Stimulated activated CD4-positive, alpha-beta T cell treated with anti-CD3 and anti-CD28 coated beads, Interleukin-12 subunit alpha, Interleukin-12 subunit beta, amount 100 ng/mL, for 48 hours (primary cell): ENCODE results near the gene GGTLC3.
"Not testable (repeated sequence)": the region's sequence is repeated elsewhere in the genome, so short reads cannot be mapped to it uniquely, and the experiment has no call there.

Experiments used
- DNase-seq, 3 donors: peaks; one replicate each; pipeline ENCODE4 v3.0.0-alpha.2; 2020; ENCODE audit warnings: low read depth in 2 of 3, low spot score in 1 of 3

GGTLC3 gene

DNA sequence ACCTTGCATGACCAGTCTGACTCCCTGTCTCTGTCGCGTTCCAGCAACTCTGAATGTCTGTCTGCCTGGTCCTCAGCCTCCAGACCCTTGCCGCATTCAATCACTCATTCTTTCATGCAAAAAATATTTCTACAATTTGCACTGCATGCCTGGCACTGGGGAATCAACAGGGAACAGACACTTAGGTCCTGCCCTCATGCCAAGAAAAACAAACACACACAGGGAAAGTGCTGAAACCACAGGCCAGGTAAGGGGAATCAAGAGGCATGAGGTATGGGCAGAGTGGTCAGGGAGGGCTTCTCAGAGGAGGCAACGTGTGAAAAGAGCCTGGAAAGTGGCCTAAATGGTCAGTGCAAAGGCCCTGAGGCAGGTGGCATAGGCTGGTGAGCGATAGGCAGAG is at the start of gene GGTLC3:
GGTLC3 (minus strand) TSS at position 101 of the 400 bp plus-strand sequence. CDS start 264 bp downstream, outside the sequence.
- DNase-seq: not testable (repeated sequence)

DNA sequence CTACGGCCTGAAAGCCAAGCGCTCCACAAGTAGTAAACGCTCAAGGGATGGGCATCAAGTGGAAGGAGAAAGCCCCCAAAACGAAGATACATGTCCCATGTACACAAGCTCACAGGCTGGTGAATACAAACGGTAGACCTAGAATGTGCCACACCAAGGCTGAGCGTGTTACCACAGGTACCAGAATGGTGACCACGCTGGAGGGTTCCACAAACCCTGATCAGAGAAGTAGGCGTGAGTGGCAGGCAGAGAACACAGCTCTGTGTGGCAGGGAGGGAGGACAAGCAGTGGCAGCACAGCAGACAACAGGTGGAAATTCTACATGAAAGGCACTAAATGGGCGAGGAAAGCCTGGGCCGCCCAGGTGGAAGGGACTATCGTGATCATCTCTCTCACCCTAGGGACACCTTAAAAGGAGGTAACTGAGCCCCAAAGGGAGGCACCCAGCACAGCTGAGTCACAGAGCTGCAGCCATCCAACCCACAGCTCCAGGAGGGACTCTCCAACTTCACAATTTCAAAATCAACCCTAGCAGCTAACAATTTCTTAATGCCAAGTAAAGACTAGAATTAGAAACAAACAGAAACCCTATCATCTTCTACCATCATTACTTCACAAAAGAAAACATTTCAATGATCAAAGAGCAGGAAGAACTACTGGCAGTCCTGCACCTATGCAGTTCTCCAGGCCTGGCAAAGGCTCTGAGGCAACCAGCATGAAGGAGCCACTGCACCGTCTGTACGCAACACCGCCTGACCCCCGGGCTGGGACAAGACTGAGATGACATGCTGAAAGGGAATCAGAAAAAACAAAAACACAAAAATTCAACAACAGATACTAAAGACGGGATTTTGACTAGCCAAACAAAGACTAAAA is 42.4 kb upstream of the GGTLC3 start:
- not testable (repeated sequence) for DNase-seq

DNA sequence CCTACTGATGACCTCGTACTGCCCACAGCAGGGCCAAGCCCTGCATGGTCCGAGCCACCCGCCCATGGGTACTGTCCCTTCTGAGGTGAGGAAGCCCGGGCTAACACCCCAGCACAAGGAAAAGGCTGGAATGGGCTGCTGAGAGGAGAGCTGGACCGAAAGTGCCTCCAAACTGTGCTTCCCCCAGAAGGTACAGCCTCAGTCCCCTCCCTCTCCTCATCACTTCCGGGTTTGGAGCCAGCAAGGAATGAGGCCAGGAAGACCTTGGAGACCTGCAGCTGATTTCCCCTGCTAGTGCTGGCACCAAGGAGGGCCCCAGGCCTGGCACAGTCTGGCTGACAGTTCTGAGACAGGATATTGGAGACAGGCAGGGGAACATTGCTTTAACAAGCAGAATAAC is 41.0 kb upstream of the GGTLC3 start:
- not testable (repeated sequence) for DNase-seq

DNA sequence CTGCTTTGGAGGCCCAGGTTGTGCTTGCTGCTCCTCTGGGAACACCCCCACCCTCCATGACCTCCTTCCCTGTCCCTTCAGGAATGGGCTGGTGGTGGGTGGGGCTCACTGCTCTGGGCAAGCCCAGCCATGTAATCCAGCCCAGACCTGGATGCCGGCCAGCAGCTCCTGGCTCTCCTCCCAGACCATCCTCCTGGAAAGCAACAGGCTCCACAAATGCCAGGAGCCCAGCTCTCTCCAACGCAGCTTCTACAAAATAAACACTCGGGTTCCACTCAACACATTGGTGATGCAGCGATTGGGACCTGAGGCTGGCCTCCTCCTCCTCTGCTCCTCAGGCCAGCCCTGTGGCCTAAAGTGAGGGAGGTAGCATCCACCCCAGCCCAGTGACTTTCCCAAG is 40.6 kb upstream of the GGTLC3 start:
- DNase-seq: not testable (repeated sequence)

DNA sequence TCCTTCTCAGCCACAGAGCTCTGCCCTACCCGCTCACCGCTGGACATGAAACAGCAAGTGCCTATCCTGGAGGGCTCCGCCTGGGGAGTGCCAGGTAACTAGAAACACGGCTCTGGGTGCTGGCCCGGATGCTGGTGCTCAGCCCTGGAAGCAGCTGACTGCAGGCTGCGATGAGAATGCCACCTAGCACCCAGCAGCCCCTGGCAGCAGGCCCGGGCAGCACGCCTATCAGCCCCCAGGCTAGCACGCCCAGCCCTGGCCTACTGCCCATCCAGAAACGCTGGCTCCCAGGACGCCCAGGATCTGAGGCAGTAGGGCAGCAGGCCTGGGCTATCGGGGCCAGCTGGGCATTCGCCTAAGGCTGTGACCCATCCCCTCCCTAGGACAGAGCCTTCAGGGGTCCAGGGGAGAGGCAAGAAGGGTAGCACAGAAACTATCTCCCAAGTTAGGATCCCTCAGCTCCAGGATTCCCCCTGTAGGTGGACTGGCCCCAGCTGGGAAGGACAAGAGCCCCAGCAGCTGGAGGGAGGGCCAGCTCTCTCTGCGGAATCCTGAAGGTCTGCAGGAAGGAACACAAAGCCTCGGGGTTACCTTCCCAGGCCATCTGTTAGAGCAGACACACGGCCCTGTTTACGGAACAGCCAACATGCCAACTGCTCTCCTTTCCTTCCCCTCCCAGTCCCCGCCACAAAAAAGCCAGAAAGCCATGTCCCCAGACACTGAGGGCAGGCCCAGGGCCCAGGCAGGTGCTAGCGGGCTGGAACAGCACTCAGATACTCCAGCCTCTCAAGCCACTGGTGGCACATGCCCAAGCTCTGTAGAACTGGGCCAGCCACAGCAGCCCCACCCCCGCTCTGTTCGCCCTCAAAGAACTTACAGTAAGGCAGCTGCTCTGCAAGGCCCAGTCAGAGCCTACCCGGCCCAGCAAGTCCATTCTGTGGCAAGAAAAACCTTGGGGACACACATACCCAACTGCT is 36.6 kb upstream of the GGTLC3 start:
- not testable (repeated sequence) for DNase-seq

DNA sequence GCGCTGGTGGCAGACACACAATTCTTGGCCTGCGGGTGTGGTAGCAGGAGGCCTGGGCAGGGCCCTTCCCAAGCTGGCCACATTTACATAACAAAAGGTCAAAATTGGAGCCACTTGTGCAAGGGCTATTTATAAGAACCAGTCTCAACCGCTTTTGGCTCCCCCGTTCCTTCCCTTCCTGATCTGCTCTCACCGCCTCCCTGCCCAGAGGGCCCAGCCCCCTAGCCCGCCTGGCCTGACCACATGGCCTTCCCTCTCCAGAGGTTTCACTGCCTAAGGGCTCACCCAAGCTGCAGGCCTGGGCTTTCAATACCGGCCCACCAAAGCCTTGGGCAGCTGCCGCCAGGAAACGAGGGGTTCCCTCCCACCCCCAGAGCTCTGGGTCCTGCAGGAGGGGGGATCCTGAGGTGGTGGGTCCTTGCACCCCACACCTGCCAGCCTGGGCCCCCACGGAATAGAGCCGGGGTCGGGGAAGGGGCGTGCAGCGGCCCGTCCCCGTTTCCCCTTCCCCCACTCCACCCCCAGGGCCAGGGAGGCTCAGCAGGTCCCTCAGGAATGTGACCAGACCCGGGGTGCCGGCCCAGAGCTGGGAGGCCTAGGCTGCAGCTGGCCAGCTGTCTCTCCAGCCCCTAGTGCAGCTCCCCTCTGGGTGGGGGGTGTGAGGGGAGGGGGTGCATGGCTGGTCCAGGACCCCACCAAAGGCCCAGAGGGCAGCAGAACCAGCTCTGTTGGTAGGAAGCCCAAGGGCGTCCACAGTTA is 35.1 kb upstream of the GGTLC3 start:
- not testable (repeated sequence) for DNase-seq

DNA sequence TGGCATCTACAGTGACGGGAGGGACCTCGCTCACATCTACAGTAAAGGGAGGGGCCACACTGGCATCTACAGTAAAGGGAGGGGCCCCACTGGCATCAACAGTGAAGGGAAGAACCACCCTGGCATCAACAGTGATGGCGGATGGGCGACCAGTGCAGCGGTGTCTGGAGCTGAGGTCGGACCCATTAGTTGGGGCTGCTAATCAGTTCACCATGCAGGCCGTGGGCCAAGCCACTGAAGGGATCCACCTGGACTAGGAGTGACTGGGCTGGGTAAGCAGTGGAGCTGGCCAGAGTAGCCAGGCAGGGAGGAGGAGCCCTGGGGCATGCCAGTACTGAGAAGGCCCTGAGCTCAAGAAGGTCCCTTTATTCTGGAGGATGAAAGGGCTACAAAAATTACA is 33.1 kb upstream of the GGTLC3 start:
- DNase-seq: not testable (repeated sequence)

DNA sequence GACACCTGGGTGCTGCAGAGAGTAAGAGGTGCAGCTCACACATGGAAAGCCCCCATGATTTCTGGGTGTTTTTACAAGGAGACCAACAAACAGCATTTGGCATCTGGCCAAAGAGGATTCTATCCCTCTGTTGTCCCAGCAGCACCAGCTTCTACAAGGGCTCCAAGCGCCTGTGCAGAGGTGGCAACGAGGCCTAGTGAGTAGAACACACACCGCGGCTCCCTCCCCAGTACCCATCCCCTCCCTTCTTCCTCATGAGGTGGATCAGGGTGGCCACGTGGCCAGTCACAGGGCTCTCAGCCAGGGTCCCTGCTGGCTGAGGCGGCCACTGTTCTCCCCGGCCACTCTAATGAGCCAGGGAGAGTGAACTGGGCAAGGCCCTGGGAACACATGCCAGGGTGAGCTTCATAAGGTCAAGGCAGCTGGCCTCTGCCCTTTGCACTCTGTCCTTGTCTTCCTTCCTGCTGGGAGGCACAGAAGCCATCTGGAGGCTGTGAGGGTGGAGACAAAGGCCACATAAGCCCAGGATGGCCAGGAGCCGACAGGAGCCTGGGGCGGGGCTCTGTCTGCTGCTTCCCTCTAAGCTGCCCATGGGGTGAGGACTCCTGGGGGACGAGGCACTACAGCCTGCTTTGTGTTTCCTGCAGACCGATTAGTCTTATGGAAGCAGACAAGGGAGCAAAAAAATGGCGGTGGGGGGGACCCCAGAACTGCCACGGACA is 31.7 kb upstream of the GGTLC3 start:
- not testable (repeated sequence) for DNase-seq

DNA sequence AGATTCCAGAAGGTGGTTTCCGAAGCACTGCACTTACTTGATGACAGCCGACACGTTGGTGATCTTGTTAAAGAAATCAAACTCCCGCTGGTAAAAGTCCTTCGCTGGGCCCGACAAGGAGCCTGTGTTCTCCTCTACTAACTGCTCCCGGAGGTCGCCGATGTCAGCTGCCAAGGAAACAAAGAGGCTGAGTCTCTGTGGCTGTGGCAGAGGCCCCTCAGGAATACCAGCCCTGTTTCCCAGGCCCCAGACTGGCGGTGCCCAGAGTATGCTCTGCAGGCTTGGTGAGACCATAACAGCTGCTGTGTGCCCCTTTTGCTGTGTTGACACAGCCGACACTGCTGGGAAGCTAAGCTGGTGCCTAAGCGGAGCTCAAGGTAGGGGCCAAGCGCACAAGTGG is 26.7 kb upstream of the GGTLC3 start:
- DNase-seq: not testable (repeated sequence)

DNA sequence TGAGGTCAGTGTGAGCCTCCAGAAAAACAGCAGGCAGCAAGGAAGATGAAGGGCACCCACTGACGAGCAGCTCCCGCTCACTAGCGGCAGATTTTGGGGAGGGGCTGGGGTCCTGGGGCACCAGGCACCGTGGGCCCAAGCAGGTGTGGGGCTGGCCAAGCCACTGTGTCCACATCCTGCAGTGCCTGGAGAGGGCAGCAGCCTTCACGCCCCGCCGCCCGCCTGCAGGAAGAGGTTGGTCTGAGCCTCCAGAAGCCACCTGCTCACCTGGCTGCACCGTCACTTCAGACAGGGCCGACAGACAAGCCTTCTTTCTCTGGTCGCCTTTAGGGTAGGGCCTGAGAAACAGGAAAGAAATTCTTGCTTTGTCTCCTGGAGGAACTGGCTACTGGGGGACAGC is 25.4 kb upstream of the GGTLC3 start:
- DNase-seq: not testable (repeated sequence)

DNA sequence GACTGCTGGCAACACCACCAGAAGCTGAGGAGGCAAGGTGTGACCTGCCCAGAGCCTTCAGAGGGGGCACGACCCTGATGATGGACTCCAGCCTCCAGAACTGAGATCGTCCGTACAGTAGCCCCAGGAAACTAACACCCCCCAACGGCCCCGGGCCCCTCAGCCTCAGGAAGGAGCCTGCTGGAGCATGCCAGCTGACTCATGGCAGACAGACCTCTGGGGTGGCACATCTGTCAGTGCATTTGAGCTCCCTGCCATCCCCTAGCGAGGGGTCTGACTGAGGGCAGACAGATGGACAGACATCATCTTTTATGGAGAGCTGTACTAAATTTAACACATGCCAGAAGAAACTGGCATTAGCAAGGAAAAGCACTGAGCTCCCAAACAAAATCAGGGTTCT is 22.0 kb upstream of the GGTLC3 start:
- DNase-seq: not testable (repeated sequence)

DNA sequence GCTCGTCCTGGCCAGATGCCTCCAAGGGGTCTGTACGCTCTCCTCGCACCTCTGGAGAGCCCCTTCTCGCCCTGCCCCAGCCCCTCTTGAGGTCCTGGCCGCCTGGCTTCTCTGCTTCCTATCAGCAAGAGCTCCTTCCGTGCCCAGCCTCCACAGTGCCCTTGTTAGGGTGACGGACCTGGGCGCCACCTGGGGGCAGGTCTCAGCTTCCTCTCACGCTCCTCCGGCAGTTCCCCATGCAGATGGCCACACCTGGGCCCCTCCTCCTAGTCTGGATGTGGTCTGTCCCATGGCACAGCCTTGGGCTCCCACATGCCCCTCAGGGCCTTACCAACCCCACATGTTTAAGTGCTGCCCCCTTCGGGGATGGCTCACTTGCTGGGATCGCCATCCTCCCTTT is 16.4 kb upstream of the GGTLC3 start:
- not testable (repeated sequence) for DNase-seq

DNA sequence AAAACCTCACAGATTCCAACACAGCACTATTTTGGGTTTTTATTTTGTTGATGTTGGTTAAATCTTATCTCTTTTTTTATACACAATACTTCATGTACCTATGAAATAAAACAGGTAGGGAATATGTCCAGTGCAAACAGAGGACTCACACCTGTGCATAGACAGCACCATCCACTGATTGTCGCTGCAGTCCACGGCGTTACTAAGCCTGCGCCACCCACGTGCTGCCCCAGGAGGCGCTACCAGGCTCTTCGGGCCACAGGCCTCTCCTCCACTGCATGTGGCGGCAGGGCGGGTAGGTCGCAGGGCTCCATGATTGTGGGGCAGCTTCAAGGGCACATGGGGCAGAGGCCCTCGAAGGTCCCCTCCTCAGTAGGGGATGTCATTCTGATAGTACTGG is 15.7 kb upstream of the GGTLC3 start:
- DNase-seq: not testable (repeated sequence)

DNA sequence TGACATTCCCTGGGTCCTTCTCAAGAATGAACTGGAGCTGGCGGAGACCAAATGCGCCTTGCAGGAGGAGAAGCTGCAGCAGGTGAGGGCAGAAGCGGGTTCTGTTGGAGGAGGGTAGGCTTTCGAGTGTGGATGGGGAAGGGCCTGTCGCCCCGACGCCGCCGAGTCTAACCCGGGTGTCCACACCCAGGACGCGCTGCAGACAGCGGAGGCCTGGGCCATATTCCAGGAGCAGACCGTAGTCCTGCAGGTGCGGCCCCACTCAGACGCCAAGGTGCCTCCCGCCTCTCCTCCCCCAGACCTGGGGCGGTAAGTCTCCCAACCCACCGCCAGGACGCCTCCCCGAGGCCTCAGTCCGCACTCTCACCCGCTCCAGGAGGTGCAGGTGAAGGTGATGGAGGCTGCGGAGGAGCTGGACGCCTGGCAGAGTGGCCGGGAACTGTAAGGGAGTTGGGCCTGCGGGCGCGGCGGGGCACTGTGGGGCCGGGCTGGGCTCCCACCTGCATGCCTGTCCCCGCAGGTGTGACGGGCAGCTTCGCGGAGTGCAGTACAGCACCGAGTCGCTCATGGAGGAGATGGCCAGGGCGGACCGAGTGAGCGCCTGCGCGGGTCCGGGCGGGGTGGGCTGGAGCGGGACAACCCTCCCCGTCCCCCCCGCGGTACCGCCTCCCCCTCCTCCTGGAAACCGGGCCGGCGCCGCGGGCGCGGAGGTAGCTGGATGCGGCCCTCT is 11.6 kb upstream of the GGTLC3 start:
- not testable (repeated sequence) for DNase-seq

DNA sequence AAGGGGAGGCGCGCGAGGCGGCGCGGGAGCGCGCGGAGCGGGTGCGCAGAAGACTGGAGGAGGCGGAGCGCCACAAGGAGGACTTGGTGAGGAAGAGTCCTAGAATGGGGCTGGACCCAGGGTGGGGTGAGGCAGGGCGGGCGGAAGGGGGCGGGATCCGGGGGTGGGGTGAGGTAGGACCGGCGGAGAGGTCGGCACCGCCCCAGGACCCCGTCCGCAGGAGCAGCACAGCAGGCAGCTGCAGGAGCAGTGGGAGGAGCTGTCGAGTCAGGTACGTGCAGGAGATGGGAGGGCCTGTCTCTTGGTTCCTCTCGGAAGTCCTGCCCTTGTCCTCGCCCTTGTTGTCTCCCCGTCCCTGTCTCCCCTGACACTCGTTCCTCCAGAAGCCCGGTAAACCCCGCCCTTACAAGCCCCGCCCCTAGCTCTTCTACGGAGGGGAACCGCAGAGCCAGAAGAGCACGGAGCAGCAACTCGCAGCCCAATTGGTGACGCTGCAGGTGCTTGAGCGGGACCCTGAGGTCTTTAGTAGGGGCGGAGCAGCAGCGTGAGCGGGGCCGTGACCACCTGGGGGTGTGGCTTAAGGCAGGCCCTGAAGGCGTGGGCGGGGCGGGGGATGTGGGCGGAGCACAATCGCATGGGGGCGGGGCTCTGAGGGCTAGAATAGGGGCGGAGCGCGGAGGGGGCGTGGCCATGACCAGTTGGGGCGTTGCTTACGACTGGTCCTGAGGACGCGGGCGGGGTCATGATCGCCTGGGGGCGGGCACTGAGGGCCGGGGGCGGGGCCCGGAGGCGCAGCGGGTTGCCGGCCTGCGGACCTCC is 10.8 kb upstream of the GGTLC3 start:
- DNase-seq: peak; percentile 71 to 88 (median 88)

DNA sequence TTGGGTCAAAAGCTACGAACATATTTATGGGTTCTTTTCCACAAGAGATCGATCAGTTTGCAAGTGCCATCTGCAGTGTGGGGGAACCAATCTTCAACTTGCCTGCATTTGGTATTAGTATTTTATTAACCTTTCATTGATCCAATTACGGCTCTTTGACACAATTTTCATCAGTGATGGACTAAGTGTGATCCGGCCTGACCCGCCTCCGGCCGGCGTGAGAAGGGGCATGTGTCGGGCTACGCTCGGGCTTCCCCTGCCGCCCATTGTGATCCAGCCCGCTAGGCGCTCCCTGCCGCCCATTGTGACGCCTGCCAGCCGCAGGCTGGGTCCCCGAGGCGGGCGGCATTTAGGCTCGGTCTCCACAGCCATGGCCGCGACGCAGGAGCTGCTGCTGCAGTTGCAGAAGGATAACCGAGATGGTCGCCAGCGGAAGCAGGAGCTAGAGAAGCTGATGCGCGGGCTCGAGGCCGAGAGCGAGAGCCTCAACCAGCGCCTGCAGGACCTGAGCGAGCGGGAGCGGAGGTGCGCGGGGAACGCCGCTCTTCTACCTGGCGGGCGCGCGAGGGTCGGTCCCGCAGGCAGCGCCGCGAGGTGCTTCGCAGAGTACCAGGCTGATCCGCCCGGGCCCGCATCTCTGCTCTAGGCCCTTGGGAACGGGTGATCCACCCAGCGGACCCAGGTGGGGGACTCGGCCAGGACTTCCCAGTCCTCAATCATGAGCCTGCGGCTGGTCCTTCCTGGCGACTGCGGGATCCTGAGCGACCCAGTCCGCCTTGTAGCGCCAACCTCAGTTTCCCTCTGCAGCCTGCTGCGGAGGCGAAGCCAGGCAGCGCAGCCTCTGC is 10.0 kb upstream of the GGTLC3 start, which contains the start of gene TMEM191B:
TMEM191B (plus strand) TSS at position 51 of the 845 bp plus-strand sequence; CDS start at position 230, 179 bp downstream.
- not testable (repeated sequence) for DNase-seq

DNA sequence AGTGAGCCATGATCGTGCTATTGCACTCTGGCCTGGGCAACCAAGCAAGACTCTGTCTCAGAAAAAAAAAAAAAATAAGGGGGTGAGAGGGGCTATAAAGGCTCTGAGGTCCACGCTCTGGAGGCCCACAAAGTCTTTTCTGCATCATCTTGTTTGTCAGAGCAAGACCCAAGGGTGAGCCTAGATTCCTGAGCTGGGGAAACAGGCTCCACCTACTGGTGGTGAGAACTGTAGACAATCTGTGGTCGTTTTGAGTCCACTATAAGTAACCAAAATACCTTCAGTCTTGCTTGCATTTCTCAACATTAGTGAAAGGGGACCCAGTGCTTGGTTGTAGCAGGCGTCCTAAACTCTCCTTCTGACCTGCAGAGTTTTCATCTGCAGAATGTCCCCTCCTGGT is 5.4 kb upstream of the GGTLC3 start:
- DNase-seq: not testable (repeated sequence)

DNA sequence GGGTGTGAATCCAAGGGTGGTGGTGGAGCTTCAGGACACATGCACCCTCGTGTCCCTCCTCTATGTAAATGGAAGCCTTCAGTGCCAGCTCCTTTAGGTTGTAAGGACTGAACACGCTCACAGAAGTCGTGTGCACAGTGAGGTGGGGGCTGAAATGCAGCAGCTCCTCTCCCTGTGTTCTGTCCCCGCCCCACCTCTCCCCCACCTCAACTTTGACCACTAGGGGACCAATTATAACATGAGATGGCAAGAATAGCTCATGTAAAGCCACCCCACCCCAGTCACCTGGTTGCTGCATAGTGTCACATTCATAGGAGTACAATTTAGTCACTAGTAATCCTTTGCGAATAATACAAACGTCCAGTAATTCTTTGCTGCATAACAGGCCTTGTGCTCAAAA is 4.8 kb upstream of the GGTLC3 start:
- DNase-seq: not testable (repeated sequence)
